Heart left ventricle (tissue), 13 donors: ENCODE results near the gene S1PR4.

ENCODE experiments used
- POLR2A ChIP-seq, 2 donors: fragments of 450-650 bp; IDR thresholded peaks; one replicate each; pipeline ENCODE4 v1.6.1; 2017; ENCODE audit warnings: antibody characterized with exemption in 2 of 2, mild to moderate bottlenecking in 2 of 2, moderate library complexity in 2 of 2
- TF ChIP-seq, protein P1 (sequence below), 12 donors: fragments of 200-600 bp; sonication (generic) in 4 of 12; IDR thresholded peaks; one replicate each; pipeline versions ENCODE4 v1.5.0 to v1.8.0; 2018 to 2022; ENCODE audit warnings: antibody characterized with exemption in 12 of 12, mild to moderate bottlenecking in 5 of 12
- donor health status: ischemic (EF 13 %, LVEDD 7.1; RV severe dilation, severe dysfunction).
- donor health status: DM: no; HTN: yes; CAD: no.
- donor health status: DM: no; HTN: no; CAD: no.
- donor health status: ischemic (EF 25% LVEDD 6.9; RV normal size, moderate dysfunction).
- donor health status: ischemic (EF 25% LVEDD 5.7; RV mildly dilated, moderate dysfunction).
- donor health status: ischemic (EF 35%, LVEDD 5.7; RV mildly dilated, moderate dysfunction).
- donor health status: nonischemic (EF 11% LVEDD 7.7; RV severe dilation, severe dysfunction).
- donor health status: DM: yes; HTN: yes; CAD: no.
- donor health status: PGD.
- donor health status: ischemic (EF 29% LVEDD 5.4; RV normal size, mild dysfunction).
- donor health status: nonischemic (EF 23%, LVEDD 6.1; RV moderate dilation, normal function).

DNA sequence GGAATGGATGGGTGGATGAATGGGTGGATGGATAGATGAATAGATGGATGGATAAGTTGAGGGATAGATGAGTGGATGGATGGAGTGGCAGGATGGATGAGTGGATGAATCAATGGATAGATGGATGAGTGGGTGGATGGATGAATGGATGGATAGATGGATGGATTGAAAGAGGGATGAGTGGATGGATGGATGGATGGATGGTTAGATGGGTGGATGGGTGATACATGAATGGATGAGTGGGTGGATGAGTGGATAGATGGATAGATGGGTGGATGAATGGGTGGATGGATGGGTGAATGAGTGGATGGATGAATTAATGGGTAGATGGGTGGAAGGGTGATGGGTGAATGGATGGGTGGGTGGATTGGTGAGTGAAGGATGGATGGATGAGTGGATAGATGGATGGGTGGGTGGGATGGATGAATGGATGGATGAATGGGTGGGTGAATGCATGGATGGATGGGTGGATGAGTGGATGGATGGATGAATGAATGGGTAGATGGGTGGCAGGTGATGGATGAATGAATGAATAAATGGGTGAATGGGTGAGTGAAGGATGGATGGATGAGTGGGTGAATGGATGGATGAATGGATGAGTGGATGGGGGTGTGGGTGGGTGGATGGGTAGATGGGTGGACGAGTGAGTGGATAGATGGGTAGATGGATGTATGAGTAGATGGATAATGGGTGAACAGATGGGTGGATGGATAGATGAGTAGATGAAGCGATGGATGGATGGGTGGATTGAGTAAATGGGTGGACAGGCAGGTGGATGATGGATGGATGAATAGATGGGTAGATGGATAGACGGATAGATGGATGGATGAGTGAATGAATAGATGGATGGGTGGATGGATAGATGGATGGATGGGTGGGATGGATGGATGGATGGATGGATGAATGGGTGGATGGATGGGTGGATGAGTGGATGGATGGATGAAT is 25.0 kb upstream of the S1PR4 start:
- TF ChIP-seq, protein P1, sequence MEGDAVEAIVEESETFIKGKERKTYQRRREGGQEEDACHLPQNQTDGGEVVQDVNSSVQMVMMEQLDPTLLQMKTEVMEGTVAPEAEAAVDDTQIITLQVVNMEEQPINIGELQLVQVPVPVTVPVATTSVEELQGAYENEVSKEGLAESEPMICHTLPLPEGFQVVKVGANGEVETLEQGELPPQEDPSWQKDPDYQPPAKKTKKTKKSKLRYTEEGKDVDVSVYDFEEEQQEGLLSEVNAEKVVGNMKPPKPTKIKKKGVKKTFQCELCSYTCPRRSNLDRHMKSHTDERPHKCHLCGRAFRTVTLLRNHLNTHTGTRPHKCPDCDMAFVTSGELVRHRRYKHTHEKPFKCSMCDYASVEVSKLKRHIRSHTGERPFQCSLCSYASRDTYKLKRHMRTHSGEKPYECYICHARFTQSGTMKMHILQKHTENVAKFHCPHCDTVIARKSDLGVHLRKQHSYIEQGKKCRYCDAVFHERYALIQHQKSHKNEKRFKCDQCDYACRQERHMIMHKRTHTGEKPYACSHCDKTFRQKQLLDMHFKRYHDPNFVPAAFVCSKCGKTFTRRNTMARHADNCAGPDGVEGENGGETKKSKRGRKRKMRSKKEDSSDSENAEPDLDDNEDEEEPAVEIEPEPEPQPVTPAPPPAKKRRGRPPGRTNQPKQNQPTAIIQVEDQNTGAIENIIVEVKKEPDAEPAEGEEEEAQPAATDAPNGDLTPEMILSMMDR (IDR thresholded peaks at IDR 0.05): no peak
- no peak for TF ChIP-seq POLR2A (IDR thresholded peaks at IDR 0.05)
